GM19238 (cell line): ENCODE data around the gene SPAG6.

Source experiments
- DNase-seq: peaks from one replicate; pipeline ENCODE4 v3.0.0; 2011; ENCODE audit warnings: low spot score; ENCODE audit not compliant: insufficient read length

SPAG6 gene

GRCh38 chr10:22458272-22459038 is 113.2 kb downstream of the SPAG6 start:
- no peak for DNase-seq

- no peak for DNase-seq
These were observed 114.2 kb downstream of the SPAG6 start for GRCh38 chr10:22459496-22459895.

- no peak for DNase-seq
These were observed 114.8 kb downstream of the SPAG6 start for GRCh38 chr10:22460101-22460500.

GRCh38 chr10:22460531-22461403 is 115.5 kb downstream of the SPAG6 start:
- no peak for DNase-seq

- DNase-seq, result no peak
These were observed 116.6 kb downstream of the SPAG6 start for GRCh38 chr10:22461891-22462290.

- DNase-seq, result no peak
These were observed 118.0 kb downstream of the SPAG6 start for GRCh38 chr10:22463255-22463654.

GRCh38 chr10:22464966-22465629 is 119.8 kb downstream of the SPAG6 start:
- DNase-seq, result no peak

- DNase-seq, result no peak
These were observed 121.6 kb downstream of the SPAG6 start for GRCh38 chr10:22466763-22467334.
